ENCODE data around the gene RIIAD1.
A peak's percentile ranks its signal among the peaks of the same experiment; 100 is the strongest.
"Not testable (repeated sequence)": the region's sequence is repeated elsewhere in the genome, so short reads cannot be mapped to it uniquely, and the experiment has no call there.

RIIAD1 gene

DNA sequence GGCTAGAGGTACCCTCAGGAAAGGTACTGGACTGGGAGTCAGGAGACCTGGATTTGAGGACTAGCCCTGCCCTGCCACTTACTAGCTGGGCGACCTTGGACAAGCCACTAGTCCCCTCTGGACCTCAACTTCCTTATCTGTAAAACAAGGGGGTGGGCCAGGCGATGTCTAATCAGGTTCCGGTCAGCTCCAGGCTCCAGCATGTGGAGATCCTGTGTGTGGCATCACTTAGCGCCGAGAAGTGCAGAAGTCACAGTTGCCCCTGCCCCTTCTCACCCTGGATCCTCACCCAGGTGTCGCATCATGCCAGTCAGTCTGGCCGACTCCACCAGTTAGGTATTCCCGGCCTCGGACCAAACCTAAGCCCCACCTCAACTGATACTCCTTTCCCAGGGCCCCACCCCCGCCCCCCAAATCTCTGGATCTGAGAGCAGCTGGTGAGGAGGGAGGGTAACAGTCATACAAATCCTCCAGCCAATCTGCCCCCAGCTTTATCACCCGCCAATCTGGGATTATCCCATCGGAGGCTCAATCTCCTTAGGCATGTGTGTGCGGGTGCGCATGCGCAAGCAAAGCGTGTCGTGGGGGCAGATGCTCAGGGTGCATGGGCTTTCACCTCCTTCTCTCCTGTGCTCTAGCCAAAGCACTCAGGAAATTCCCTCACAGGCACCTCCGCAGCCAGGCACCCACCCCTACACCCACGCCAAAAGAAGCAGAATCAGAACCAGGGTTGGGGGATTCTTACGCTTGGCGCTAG is 10.1 kb upstream of the RIIAD1 start:
- DNase-seq: no peak

DNA sequence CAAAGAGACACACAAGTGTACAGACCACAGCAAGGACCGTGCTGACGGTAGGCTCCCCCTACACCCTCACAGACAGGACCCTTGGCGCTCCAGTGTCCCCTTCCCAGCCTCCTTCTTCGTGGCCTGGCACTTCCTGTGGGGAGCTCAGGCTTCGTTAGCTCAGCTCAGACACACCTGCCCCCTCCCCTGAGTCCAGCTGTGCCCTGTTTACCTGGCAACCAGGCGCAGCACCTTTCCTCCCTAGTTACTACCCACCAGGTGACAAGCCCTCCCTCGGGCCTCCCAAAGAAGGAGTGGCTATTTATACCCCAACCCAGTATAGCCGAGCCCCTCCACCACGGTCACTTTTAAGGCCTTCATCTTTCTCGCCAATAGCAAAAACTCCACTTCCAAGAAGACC is 9.4 kb upstream of the RIIAD1 start:
- no peak for DNase-seq

DNA sequence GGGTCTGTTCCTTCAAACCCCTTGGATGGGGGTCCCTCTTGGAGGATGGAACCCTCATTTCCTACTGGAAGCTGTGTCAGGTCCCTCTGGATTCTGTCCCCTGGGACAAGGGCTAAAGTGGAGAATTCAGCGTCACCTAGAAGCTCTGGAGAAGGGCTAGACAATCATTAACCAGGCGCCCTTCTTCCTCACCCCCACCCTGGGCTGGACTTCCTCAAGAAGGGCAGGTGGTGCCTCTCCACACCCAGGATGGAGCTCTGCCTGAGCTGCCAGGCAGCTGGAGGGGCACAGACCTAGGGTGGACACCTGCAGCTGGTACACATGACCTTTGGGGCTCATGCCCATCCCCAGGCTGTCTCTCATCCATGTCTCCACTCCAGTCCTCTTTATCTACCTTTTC is 8.3 kb upstream of the RIIAD1 start:
- no peak for DNase-seq

DNA sequence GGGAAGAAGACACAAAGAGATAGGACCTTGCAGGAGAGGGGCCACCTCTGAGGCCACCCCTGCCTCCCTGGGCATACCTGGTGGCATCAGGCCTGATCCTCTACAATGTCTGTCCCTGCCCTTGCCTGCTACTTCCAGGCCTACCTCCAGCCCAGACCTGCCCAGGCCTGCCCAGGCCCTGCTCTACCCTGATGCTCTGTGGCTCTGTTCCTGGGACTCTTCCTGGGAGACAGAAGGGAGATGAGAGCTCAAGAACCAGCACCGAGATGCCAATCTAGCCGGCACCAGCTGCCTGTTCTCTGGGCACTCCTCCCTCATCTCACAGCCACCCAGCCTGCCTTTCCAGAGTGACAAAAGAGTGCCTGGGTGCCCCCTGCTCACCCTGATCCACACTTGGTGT is 7.4 kb upstream of the RIIAD1 start:
- no peak for DNase-seq

DNA sequence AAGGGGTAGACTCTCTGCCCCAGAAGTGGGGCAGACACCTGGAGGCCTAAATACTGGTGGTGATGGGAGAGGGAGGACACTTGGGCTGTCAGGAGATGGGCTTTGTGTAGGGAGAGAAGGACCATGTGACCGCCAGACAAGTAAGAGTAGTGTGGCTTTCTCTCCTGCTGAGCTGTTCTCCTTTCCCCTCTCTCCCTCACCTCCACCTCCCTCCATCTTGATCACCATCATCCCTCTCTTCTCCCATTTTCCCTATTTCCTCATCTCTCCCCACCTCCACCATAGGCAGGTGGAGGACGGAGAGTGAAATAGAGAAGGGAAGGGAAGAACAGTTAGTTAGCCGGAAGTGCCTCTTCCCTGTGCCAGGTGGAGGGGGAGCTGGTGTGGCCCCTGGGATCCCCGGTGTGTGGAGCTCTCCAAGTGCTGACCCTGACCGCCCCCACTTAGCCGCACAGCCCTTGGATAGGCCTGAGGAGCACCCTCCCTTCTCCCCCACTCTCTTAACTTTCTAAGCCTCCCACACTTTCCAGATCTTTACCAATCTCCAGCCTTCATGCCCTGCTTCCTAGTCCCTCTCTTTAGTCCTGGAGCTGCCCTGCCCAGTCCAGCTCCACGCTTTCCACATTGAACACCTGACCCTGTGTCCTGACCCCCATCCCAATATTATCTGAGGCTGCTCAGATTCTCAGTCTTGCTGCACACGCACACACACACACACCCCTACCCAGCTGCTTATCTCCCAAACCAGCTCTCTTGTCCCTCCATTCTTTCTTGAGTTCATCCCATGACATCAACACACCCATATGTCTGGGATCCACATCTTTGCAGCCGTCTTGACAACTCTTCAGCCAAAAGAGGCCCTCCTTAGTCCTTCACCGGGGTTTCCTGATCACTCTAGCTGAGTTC is 6.2 kb upstream of the RIIAD1 start:
- no peak for DNase-seq

DNA sequence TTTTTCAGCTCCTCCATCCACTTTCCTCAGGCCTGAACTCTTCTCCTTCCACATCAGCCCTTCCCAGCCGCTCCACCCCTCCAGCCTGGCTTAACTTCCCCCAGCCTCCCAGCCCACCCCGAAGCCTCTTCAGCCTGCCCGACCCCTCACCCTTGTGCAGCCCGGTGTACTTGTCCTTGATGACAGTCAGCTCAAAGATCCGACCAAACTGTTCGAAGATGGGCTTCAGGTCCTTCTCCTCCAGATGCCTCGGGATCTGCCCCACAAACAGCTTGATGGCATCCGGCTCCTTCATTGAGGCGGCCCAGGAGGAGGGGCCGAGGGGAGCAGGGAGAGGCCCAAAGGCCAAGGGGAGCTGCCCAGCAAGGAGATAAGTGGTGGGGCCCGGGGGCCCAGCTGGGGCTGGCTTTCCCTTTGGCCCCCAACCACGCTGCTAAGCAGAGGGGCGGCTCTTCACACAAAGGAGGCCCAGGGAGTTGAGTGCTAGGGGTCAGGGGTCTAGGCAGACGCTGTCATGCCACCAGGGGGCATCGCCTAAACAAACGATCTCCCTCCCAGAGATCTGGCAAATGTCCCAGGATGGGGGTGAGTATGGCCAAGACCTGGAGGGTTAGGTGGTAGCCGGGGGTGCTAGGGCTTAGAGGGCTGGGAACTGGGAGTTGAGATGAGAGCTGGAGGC is 5.5 kb upstream of the RIIAD1 start:
- DNase-seq: no peak

DNA sequence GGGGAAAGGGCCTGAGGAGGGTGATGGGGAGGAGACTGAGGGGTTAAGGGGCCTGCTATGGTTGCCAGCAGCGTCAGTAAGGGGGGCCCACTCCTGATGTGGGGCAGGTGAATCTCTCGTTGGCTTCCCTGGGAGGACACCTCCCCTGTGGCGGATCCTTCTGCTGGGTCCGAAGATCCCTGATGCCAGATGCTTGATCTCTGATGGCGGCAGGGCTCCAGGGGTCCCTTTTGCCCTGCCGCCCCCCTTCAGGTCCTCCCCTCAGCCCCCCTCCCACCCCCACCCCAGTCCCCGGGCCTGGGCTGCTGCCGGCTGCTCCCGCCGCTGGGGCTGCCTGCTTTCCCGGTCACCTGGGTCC is 4.9 kb upstream of the RIIAD1 start:
- DNase-seq: no peak

DNA sequence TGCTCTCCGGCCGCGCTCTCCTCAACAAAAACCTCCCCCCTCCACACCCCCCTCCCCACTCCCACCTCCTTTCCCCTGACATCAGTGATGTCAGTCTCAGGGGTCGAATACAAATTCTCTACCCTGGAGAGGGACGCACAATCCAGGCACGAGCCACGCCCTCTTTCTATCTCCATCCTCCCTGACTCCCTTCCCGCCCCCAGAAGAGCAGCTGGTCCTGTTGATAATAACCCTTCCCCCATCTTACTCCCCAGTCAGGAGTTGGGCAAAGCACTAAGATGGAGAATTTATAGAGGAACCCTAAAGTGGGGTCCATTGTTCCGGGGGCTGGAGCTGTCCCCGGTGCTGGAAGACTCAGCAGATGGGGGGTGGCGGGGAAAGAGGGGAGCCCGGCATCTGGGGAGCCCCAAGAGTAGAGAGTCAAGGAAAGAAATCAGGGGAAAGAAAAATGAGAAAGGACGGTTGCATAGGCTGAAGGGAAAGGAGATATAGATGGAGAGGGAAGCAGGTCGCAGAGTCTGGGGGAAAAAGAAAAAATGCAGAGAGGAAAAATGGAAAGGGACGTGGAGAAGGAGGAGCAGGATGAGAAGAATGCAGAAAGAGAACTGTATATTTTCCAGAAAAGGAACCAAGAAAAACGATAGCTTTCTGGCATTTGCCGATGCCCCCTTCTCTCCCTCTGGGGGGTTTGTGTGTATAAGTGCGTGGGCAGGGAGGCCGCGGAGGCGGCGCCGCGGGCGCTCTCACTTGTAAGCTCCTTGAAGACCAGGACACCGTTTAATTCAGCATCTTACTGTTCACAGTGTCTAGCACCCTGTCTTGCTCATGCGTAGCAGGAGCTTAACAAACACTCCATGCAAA is 4.3 kb upstream of the RIIAD1 start, which contains the start of gene CELF3:
Gene CELF3, minus strand, starts transcription at position 33 of the 861 bp plus-strand sequence. CDS start 783 bp downstream, outside the sequence.
- DNase-seq: peak; percentile 37

DNA sequence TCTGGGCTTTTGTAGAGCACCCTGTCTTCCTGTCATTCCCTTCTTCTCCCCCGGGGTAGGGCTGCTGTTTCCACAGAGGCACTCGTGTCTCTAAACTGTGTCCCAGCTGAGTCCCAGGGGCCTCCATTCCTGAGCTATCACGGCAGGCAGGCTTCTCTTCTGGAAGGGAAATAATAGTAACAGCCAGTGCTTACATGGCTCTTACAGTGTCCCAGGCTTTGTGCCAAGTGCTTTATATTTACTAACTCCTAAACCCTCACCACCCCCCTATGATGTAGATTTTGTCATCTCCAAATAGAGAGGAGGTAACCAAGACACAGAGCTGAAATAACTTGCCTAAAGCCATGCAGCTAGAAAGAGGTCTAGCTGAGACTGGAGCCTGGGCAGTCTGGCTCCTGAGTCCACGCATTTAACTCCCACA is 3.3 kb upstream of the RIIAD1 start:
- no peak for DNase-seq

DNA sequence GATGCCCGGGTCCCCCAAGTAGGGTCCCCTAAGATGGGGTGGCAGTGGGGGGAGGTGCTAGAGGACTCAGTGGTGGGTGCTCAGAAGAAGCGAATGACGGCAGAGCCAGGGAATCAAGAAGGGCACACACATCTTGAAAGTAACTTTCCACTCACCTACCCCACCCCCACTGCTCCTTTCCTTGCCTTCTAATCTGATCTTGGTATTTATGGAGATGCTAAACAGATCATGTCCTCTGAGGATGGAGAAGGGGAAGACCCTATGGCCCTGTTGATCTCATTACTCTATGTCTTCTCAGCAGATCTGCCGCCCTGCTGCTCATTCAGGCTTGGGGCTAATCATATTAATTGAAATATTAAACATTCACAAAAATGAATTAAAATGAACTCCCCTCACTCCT is 2.7 kb upstream of the RIIAD1 start:
- DNase-seq: no peak

DNA sequence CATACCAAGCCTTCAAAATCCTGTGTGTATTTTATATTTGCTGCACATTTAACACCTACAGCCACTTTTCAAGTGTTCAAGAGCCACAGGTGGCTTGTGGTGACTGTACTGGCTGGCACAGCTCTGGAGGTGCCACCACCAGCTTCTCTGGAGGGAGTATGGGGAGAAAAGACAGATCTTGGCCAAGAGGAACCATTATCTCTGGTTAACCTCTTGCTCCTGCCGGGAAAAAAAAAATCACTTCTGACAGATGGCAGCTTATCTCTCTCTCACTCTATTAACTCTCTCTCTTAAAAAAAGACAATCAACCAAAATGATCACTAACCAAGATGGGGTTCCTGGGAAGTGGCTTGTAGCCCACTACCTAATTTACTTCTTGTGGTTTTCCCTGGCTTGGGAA is 1.2 kb upstream of the RIIAD1 start:
- no peak for DNase-seq

DNA sequence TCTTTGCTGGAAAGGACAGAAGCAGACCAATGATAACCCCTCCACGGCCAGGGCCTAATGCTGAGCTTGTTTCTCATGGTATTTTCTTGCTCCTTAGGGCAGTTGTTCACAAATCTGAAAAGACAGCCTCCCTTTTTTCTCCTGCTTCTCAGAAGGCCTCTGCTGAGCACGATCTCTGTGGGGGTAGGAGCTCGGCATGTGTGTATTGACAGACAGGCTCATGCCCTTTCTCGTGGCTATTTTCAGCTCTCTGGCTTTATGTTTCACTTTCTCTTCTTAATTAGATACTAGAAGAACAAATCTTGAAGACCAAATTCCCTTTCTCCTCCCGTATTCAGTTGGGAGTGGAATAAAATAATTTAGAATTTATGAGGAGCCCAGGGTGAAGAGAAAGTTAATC is 768 bp upstream of the RIIAD1 start:
- DNase-seq: no peak

DNA sequence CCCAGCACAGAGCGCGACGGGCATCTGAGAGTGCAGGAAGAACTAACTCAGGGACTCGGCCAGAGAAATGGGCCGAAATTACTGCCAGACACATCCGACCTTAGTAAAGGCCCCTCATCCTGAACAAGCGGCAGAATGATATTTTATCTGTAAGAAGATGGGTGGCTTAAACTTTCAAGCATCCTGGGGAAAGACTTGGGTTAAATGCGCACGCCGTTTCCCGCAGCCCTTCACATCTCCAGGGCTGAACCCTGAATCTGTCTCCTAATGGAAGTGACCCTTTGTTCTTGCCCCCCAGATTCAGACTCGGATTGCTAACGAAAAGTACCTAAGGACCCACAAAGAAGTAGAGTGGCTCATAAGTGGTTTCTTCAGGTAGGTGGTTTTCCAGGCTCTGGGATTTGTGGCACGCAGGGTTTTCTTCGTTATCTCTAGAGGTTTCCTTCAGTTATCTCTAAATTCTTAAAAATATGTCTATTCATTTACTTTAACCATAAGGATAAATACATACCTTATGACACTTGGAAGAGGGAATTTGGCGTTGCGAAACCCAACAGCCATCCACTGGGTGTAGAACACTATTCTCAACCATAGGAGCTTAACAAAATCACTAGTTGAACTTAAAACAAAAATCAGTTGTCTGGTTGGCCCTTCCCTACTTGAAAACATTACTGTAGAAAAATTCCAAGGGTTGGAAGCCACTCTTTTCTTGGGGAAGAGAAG is 627 bp downstream of the RIIAD1 start:
- DNase-seq: no peak

DNA sequence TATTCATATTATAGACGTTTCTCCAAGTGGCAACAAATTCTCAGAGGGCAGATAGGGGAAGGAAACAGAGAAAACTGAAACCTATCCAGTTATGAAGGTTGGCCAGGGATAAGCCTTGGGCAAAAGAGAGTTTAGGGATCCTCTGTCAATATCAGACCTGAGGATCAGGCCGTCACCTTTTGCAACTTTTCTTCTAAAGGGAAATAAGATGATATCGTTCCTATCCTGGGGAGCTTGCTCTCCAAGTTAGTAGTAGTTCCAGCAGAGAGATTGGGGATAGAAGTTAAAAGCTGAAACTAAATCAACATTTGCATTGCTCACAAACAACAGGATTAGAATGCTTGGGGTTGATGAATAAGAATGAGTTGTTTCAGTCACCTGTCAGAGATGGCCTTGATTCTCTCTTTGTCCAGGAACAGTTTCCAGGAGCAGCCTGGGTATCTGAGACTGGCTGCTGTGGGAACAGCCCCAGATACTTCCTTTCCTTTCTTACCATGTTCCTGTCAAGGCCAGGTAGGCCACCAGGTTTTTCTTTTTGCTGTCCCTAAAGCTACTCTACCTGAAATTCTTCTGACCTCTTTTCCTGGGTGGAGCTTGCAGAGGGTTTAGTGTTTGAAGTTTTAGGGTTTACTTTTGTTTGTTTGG is 2.5 kb downstream of the RIIAD1 start:
- no peak for DNase-seq

DNA sequence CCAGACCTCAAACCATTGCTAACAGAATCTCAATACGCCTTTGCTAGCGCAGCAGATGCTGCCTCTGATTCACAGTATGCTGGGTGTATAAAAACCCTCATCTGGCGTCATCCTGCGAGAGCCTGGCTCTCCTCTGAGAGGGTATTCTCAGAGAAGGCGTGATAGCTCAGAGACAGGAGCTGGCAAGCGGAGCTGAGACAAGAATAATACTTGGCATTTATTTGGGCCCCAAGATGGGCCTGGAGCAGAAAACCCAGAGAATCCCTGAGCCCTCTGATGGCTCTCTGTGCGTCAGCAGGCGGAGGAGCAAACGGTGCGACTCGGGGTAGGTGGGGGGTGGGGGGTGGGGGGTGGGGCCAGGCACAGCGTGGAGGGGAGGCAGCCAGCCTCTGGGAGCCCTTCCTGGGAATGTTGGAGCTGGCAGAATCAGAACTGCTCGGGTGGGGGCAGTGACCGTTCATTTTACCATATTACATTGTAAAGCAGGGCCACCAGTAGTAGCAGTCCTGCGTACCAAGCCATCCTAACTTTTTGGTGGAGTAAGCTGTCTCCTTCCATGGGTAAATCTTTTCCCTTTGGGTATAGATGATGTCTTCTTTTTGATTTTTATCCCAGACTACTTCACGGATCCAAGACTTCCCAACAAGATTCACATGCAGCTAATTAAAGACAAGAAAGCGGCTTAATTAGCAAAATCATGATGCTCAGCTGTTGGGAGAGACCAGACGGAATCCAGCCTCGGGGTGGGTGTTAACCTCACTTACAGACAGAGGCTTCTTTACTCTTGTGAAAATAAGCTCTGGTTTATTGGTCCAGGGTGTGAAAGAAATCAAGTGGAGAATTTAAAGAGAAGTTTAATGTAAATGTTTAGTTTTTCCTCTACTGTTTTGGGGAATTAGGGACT is 7.1 kb downstream of the RIIAD1 start:
- DNase-seq: no peak

DNA sequence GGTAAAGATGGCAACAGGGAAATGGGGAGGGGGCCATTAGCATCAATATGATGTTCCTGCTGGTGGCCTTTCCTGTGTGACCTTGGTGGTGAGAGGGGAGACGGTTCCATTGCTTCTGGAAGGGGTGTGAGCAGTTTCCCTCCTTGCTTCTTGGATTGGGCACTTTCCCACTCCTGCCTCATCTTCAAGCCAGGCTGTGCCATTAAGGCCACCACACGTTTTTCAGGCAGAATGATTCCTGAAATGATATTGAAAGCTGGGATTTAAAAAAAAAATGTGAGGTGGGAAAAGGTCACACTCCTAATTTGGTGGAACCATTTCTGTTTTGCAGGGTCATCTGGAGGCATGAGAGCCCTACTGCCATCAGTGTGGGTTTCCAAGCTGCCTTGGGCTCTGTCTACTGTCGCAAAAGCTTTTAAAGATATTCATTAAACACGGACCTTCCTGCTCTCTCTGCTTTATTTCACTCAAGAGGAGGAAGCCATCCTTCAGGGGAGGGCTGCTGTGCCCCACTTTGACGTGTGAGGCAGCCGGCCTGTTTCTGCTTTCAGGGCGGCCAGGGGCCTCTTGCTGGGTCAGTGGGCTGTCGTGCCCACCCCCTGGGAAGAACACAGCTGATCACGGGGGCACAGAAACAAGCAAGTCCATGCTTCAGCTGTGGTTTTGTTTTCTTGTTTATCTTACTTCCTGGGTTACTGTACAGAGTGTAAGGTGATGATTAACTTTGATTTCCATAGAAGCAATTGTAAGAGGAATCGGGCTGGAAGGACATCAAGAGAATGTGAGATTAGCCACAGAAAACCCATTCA is 8.0 kb downstream of the RIIAD1 start:
- no peak for DNase-seq

DNA sequence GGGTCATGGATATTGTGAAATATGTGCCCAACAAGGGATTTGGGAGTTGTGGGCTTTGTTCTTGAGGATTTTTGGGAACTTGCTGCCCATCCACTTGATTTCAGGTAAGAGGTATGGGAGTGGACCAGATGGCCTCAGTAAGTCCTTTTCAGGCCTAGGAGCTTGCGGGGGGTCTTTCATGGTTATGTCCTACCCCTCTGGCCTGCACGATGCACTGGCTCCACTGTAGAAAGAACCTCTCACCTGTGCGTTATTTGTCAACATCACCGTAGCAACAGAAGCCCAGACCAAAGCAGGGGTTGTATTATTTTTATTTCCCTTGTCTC is 8.6 kb downstream of the RIIAD1 start:
- DNase-seq: no peak

DNA sequence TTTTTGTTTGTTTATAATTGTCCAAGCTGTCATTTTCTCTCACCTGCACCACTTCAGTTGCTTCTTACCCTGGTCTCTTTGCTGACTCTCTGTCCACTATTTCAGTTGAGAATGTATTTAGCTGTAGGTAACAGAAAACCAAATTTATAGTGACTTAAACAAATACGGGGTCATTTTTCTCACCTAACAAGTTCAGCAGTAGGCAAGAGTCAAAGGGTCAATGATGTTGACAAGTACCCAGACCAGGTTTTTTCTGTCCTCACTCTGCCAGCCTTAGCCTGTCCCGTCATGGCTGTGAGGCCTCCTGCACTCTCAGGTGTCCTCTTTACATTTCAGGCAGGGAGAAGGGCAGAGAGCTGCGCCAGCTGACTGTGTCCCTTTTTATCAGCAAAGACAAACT is 11.8 kb downstream of the RIIAD1 start:
- no peak for DNase-seq

DNA sequence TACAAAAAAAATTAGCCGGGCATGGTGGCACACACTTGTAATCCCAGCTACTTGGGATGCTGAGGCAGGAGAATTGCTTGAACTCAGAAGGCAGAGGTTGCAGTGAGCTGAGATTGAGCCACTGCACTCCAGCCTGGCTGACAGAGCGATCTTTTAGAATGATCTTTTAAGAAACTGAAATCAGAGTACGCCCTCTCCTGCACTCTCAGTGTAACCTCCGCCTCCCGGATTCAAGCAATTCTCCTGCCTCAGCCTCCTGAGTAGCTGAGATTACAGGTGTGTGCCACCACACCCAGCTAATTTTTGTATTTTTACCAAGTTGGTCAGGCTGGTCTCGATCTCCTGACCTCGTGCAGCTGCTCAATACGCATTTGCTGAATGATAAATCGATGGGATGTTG is 12.7 kb downstream of the RIIAD1 start:
- DNase-seq: not testable (repeated sequence)

DNA sequence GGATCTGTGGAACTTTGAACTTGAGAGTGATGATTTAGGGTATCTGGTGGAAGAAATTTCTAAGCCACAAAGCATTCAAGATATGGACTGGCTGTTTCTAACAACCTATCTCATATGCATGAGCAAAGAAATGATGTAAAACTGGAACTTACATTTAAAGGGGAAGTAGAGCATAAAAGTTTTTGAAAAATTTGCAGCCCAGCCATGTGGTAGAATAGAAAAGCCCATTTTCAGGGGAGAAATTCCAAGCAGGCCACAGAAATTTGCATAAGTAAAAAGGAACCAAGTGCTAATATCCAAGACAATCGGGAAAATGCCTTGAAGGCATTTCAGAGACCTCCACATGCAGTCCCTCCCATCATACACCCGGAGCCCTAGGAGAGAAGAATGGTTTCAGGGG is 15.7 kb downstream of the RIIAD1 start:
- DNase-seq: no peak
